ENCODE results near the gene NACC1.

NACC1 gene

GRCh38 chr19:13135068-13136062 is 17.3 kb downstream of the NACC1 start:
- H3K79me2 ChIP-seq (ENCODE audit: insufficient read depth, low read length) = peaks cover 41% of the 10 kb centered on the region

GRCh38 chr19:13137290-13137794 is 19.3 kb downstream of the NACC1 start:
- peaks cover 53% of the 10 kb centered on the region for H4K20me1 ChIP-seq (ENCODE audit: insufficient read depth, low read length)
- no peak for DNase-seq
- TF ChIP-seq CTCF (IDR thresholded peaks at IDR 0.05; ENCODE audit: borderline replicate concordance, extremely low read depth, low read length, poor library complexity, severe bottlenecking) = no peak
- TF ChIP-seq EZH2 (IDR thresholded peaks at IDR 0.05; ENCODE audit: borderline replicate concordance, low read depth, low read length, severe bottlenecking) = no peak
- no peaks in the 10 kb centered on the region for H3K27me3 ChIP-seq (ENCODE audit: insufficient read depth, low read length, poor library complexity)
- no peak overlapping the region for H3K27ac ChIP-seq (ENCODE audit: low read length)
- no peak overlapping the region for H3K4me2 ChIP-seq (ENCODE audit: insufficient read depth, low read length)
- no peaks in the 10 kb centered on the region for H3K4me1 ChIP-seq (ENCODE audit: insufficient read depth, low read length)
- no peak overlapping the region for H3K9ac ChIP-seq (ENCODE audit: low read depth, low read length)
- no peak overlapping the region for H2AFZ ChIP-seq (ENCODE audit: low read depth, low read length)
- H3K36me3 ChIP-seq (ENCODE audit: insufficient read depth, low read length) = peaks cover 73% of the 10 kb centered on the region
- no peak overlapping the region for H3K4me3 ChIP-seq (ENCODE audit: low read depth in 1 of 2, low read length in 2 of 2)
- H3K9me3 ChIP-seq (ENCODE audit: insufficient read depth, low read length, severe bottlenecking) = no peaks in the 10 kb centered on the region
- H3K79me2 ChIP-seq (ENCODE audit: insufficient read depth, low read length) = peaks cover 24% of the 10 kb centered on the region
- ATAC-seq (ENCODE audit: insufficient read depth, low read depth) = no peak

More at GRCh38 chr19:13135068-13136062, 17.3 kb downstream of the NACC1 start:
- H3K27ac ChIP-seq (ENCODE audit: low read length) = no peak overlapping the region
- DNase-seq = no peak
- H3K9me3 ChIP-seq (ENCODE audit: insufficient read depth, low read length, severe bottlenecking) = no peaks in the 10 kb centered on the region
- no peak overlapping the region for H3K4me2 ChIP-seq (ENCODE audit: insufficient read depth, low read length)
- H3K27me3 ChIP-seq (ENCODE audit: insufficient read depth, low read length, poor library complexity) = no peaks in the 10 kb centered on the region
- no peak overlapping the region for H2AFZ ChIP-seq (ENCODE audit: low read depth, low read length)
- peaks cover 70% of the 10 kb centered on the region for H4K20me1 ChIP-seq (ENCODE audit: insufficient read depth, low read length)
- no peaks in the 10 kb centered on the region for H3K4me1 ChIP-seq (ENCODE audit: insufficient read depth, low read length)
- H3K36me3 ChIP-seq (ENCODE audit: insufficient read depth, low read length) = peaks cover 76% of the 10 kb centered on the region
- no peak for ATAC-seq (ENCODE audit: insufficient read depth, low read depth)
- no peak overlapping the region for H3K4me3 ChIP-seq (ENCODE audit: low read depth in 1 of 2, low read length in 2 of 2)
- H3K9ac ChIP-seq (ENCODE audit: low read depth, low read length) = no peak overlapping the region
- TF ChIP-seq CTCF (IDR thresholded peaks at IDR 0.05; ENCODE audit: borderline replicate concordance, extremely low read depth, low read length, poor library complexity, severe bottlenecking) = no peak
- TF ChIP-seq EZH2 (IDR thresholded peaks at IDR 0.05; ENCODE audit: borderline replicate concordance, low read depth, low read length, severe bottlenecking) = no peak

DNA sequence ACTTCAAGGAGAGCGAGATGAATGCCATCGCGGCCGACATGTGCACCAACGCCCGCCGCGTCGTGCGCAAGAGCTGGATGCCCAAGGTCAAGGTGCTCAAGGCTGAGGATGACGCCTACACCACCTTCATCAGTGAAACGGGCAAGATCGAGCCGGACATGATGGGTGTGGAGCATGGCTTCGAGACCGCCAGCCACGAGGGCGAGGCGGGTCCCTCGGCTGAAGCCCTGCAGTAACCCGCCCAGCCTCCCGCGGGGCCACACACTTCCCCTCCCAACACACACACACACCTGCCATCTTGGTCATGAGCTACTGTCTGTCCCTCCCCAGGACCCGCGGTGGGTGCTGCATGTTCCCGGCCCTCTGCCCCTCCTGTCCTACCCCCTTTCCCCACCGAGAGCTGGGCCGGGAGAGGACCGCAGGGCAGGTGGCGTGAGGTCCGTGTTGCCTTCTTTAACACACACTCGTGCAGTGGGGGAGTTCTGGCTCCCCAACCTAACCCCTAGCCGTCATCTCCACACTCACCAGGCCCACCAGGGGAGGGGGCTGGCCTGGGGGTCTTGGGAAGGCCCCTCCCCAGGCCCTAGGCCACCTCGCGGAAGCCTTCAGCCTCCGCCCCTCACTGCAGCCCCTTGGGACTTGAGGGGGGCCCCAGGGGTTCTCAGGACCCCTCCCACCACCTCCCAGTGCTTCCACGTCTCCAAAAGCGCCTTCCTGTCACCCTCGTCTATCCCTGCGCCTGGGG is 20.3 kb downstream of the NACC1 start:
- Histone ChIP-seq H3K4me1 (ENCODE audit: insufficient read depth, low read length) (no peaks in the 10 kb centered on the region), H4K20me1 (ENCODE audit: insufficient read depth, low read length) (peaks cover 43% of the 10 kb centered on the region), H3K9ac (ENCODE audit: low read depth, low read length) (no peak overlapping the region), H3K79me2 (ENCODE audit: insufficient read depth, low read length) (peaks cover 14% of the 10 kb centered on the region), H3K4me2 (ENCODE audit: insufficient read depth, low read length) (no peak overlapping the region), H3K4me3 (ENCODE audit: low read depth in 1 of 2, low read length in 2 of 2) (no peak overlapping the region), H3K27ac (ENCODE audit: low read length) (no peak overlapping the region), H2AFZ (ENCODE audit: low read depth, low read length) (no peak overlapping the region), H3K9me3 (ENCODE audit: insufficient read depth, low read length, severe bottlenecking) (no peaks in the 10 kb centered on the region), H3K27me3 (ENCODE audit: insufficient read depth, low read length, poor library complexity) (no peaks in the 10 kb centered on the region), H3K36me3 (ENCODE audit: insufficient read depth, low read length) (peaks cover 64% of the 10 kb centered on the region)
- ATAC-seq (ENCODE audit: insufficient read depth, low read depth) = no peak
- no peak for TF ChIP-seq CTCF (IDR thresholded peaks at IDR 0.05; ENCODE audit: borderline replicate concordance, extremely low read depth, low read length, poor library complexity, severe bottlenecking)
- no peak for TF ChIP-seq EZH2 (IDR thresholded peaks at IDR 0.05; ENCODE audit: borderline replicate concordance, low read depth, low read length, severe bottlenecking)
- DNase-seq = no peak

Data from DND-41 (cell line).